GM23338 (cell line): ENCODE measurements around the gene ATL3. TPM values are rescaled to one million over a fixed set of nuclear protein-coding genes. Genes with fewer than 3 reads are reported as not detected.

Experiments
- ATAC-seq: fragments of 200-7000 bp; cut with Tn5 transposase; 3 replicates; pipeline ENCODE4 v1.9.1; 2020
- DNase-seq: peaks from one replicate; pipeline ENCODE4 v3.0.0-alpha.2; 2015; ENCODE audit warnings: low spot score
- H2AFZ ChIP-seq: fragments of 200-600 bp; sonication (generic); 2 replicates; pipeline ENCODE4 v1.8.0; 2016; ENCODE audit warnings: antibody characterized with exemption, mild to moderate bottlenecking, moderate library complexity
- H3F3A ChIP-seq: fragments of 200-600 bp; sonication (generic); replicated peaks from 2 replicates; pipeline ENCODE4 v1.8.0; 2017; ENCODE audit warnings: antibody characterized with exemption, mixed run types, low read depth
- H3K27ac ChIP-seq: fragments of 200-600 bp; sonication (generic); 2 replicates; pipeline ENCODE4 v1.6.1; 2016; ENCODE audit warnings: low read depth
- H3K27me3 ChIP-seq: fragments of 200-600 bp; sonication (generic); 2 replicates; pipeline ENCODE4 v1.8.0; 2016; ENCODE audit warnings: mild to moderate bottlenecking, mixed run types, moderate library complexity; ENCODE audit not compliant: insufficient read depth
- H3K36me3 ChIP-seq: fragments of 200-600 bp; sonication (generic); 2 replicates; pipeline ENCODE4 v1.8.0; 2016; ENCODE audit warnings: mild to moderate bottlenecking; ENCODE audit not compliant: insufficient read depth
- H3K4me1 ChIP-seq: fragments of 200-600 bp; sonication (generic); 2 replicates; pipeline ENCODE4 v1.8.0; 2016; ENCODE audit warnings: mild to moderate bottlenecking, moderate library complexity; ENCODE audit not compliant: insufficient read depth
- H3K4me2 ChIP-seq: fragments of 200-600 bp; sonication (generic); 2 replicates; pipeline ENCODE4 v1.7.1; 2017; ENCODE audit warnings: mixed run types
- H3K4me3 ChIP-seq: fragments of 200-600 bp; sonication (generic); 2 replicates; pipeline ENCODE4 v1.6.1; 2016; ENCODE audit warnings: mixed run types
- H3K79me2 ChIP-seq: fragments of 200-600 bp; sonication (generic); replicated peaks from 2 replicates; pipeline ENCODE4 v1.8.0; 2017; ENCODE audit warnings: mild to moderate bottlenecking; ENCODE audit not compliant: insufficient read depth
- H3K9me2 ChIP-seq: fragments of 200-600 bp; sonication (generic); 2 replicates; pipeline ENCODE4 v1.8.0; 2017; ENCODE audit not compliant: insufficient read depth
- H4K20me1 ChIP-seq: fragments of 200-600 bp; sonication (generic); replicated peaks from 2 replicates; pipeline ENCODE4 v1.8.0; 2017; ENCODE audit warnings: mild to moderate bottlenecking; ENCODE audit not compliant: insufficient read depth
- H3K27ac Mint-ChIP-seq: 2 replicates; pipeline ENCODE4 v1.8.0; 2020; ENCODE audit warnings: inconsistent platforms, mild to moderate bottlenecking, moderate library complexity, mixed read lengths
- H3K27me3 Mint-ChIP-seq: 3 replicates; pipeline ENCODE4 v1.8.0; 2022; ENCODE audit warnings: low read depth, mild to moderate bottlenecking, moderate library complexity, mixed read lengths, inconsistent platforms; ENCODE audit not compliant: insufficient read depth, poor library complexity
- H3K36me3 Mint-ChIP-seq: 3 replicates; pipeline ENCODE4 v1.8.0; 2021; ENCODE audit warnings: low read depth, mild to moderate bottlenecking, inconsistent platforms, moderate library complexity, mixed read lengths
- H3K4me1 Mint-ChIP-seq: 3 replicates; pipeline ENCODE4 v1.8.0; 2020; ENCODE audit warnings: mild to moderate bottlenecking, inconsistent platforms, mixed read lengths
- H3K4me3 Mint-ChIP-seq: 3 replicates; pipeline ENCODE4 v1.8.0; 2021; ENCODE audit warnings: moderate library complexity, mild to moderate bottlenecking, inconsistent platforms, mixed read lengths
- H3K9me3 Mint-ChIP-seq: 3 replicates; pipeline ENCODE4 v1.8.0; 2020; ENCODE audit warnings: moderate library complexity, mild to moderate bottlenecking, inconsistent platforms, mixed read lengths
- CREB1 ChIP-seq: fragments of 250-450 bp; sonication (Bioruptor Pico); IDR thresholded peaks from 2 replicates; pipeline ENCODE4 v1.5.0; 2020; ENCODE audit warnings: low read depth, mild to moderate bottlenecking, moderate library complexity
- EZH2 ChIP-seq: fragments of 200-600 bp; sonication (generic); IDR thresholded peaks from one replicate; pipeline ENCODE4 v1.8.0; 2017; ENCODE audit warnings: antibody characterized with exemption, mild to moderate bottlenecking, low read depth; ENCODE audit not compliant: unreplicated experiment
- EZH2phosphoT487 ChIP-seq: fragments of 200-600 bp; sonication (generic); IDR thresholded peaks from one replicate; pipeline ENCODE4 v1.8.1; 2018; ENCODE audit warnings: antibody characterized with exemption; ENCODE audit not compliant: unreplicated experiment
- JUNB ChIP-seq: IDR thresholded peaks from one replicate; pipeline ENCODE4 v1.6.1; 2016; ENCODE audit warnings: antibody characterized with exemption; ENCODE audit not compliant: unreplicated experiment
- NANOG ChIP-seq: IDR thresholded peaks from 2 replicates; pipeline ENCODE4 v1.6.1; 2016; ENCODE audit warnings: antibody characterized with exemption, borderline replicate concordance
- POLR2AphosphoS5 ChIP-seq: IDR thresholded peaks from 2 replicates; pipeline ENCODE4 v1.6.1; 2016; ENCODE audit warnings: antibody characterized with exemption, low read depth
- STAT1 ChIP-seq: IDR thresholded peaks from one replicate; pipeline ENCODE4 v1.6.1; 2016; ENCODE audit warnings: antibody characterized with exemption; ENCODE audit not compliant: unreplicated experiment
- ZNF114 ChIP-seq: fragments of 250-450 bp; sonication (Bioruptor Pico); IDR thresholded peaks from 2 replicates; pipeline ENCODE4 v1.5.0; 2020; ENCODE audit warnings: mild to moderate bottlenecking, moderate library complexity
- ZNF331 ChIP-seq: fragments of 250-450 bp; sonication (Bioruptor Pico); IDR thresholded peaks from 2 replicates; pipeline ENCODE4 v1.5.0; 2020; ENCODE audit warnings: low read depth, mild to moderate bottlenecking, moderate library complexity
- polyA plus RNA-seq: library from polyadenylated mRNA; unstranded; fragments of >200 nt; fragmentation: Nextera tagmentation; extraction: Ambion mirVana; gene quantifications from 2 replicates; pipeline ENCODE4 v1.2.1, GENCODE V29; 2016
- total RNA-seq: library from RNA; depleted of rRNA; stranded (reverse); fragments of >200 nt; shearing (Covaris generic); gene quantifications from 2 replicates; pipeline ENCODE4 v1.2.3, GENCODE V29; 2014
- TF ChIP-seq, protein P1 (sequence below), 2 experiments: fragments of 200-600 bp in 1 of 2; sonication (generic) in 1 of 2; conservative IDR thresholded peaks; 2 replicates each; pipeline versions ENCODE4 v1.5.1 to v1.6.1; 2016 to 2017; ENCODE audit warnings: antibody characterized with exemption in 2 of 2, low read depth in 2 of 2, mild to moderate bottlenecking in 2 of 2, moderate library complexity in 1 of 2
- TF ChIP-seq, protein P2 (sequence below): IDR thresholded peaks from 2 replicates; pipeline ENCODE4 v1.6.1; 2016; ENCODE audit warnings: antibody characterized with exemption
- TF ChIP-seq, protein P3 (sequence below): IDR thresholded peaks from one replicate; pipeline ENCODE4 v1.6.1; 2018; ENCODE audit warnings: antibody characterized with exemption; ENCODE audit not compliant: unreplicated experiment
- TF ChIP-seq, protein P4 (sequence below): fragments of 250-450 bp; sonication (Bioruptor Pico); IDR thresholded peaks from 2 replicates; pipeline ENCODE4 v1.5.0; 2020; ENCODE audit warnings: mild to moderate bottlenecking, moderate library complexity

Gene ATL3
- total and polyA plus RNA-seq, 2 experiments from 2014 or later, result 6.8 to 20.4 TPM

DNA sequence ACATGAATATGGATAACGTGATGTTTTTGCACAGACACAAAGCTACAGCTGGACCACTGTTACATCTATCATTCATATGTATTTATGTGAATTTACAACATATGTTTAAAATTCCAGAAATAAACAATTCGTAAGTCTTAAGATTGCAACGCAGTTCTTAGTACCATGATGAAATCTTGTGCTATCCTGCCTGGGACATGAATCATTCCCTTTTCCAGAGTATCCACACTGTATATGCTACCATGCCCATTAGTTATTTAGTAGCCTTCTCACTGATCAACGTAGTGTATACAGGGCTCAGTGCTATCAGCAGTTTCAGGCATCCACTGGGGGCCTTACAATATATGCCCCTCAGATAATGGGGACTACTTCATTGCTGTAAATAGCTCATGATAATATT, 4.3 kb downstream of the ATL3 start:
- Histone ChIP-seq H3K27me3 (no peaks in the 10 kb centered on the region), H3K4me2 (no peak overlapping the region), H3K27ac (no peak overlapping the region), H3K36me3 (no peaks in the 10 kb centered on the region), H3K9me2 (no peaks in the 10 kb centered on the region), H3K79me2 (peaks cover 85% of the 10 kb centered on the region), H2AFZ (no peak overlapping the region), H4K20me1 (peaks cover 33% of the 10 kb centered on the region), H3K4me1 (0 out of 2 replicates have a peak, but pooled peaks cover 11% of the 10 kb centered on the region), H3F3A (peaks cover 1% of the 10 kb centered on the region), H3K4me3 (no peak overlapping the region)
- H3K36me3 Mint-ChIP-seq, result no peaks in the 10 kb centered on the region; the same call in 2 of the 3 replicates
- ATAC-seq, result no peak
- H3K27ac Mint-ChIP-seq, result no peak overlapping the region
- peaks cover 2% of the 10 kb centered on the region; the same call in 2 of the 3 replicates for H3K9me3 Mint-ChIP-seq
- no peak overlapping the region for H3K4me3 Mint-ChIP-seq
- H3K27me3 Mint-ChIP-seq, result peaks cover 8% of the 10 kb centered on the region
- TF ChIP-seq, protein P1, sequence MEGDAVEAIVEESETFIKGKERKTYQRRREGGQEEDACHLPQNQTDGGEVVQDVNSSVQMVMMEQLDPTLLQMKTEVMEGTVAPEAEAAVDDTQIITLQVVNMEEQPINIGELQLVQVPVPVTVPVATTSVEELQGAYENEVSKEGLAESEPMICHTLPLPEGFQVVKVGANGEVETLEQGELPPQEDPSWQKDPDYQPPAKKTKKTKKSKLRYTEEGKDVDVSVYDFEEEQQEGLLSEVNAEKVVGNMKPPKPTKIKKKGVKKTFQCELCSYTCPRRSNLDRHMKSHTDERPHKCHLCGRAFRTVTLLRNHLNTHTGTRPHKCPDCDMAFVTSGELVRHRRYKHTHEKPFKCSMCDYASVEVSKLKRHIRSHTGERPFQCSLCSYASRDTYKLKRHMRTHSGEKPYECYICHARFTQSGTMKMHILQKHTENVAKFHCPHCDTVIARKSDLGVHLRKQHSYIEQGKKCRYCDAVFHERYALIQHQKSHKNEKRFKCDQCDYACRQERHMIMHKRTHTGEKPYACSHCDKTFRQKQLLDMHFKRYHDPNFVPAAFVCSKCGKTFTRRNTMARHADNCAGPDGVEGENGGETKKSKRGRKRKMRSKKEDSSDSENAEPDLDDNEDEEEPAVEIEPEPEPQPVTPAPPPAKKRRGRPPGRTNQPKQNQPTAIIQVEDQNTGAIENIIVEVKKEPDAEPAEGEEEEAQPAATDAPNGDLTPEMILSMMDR (conservative IDR thresholded peaks at IDR 0.05; ENCODE audit: low read depth in 2 of 2), result no peak
- no peak for TF ChIP-seq JUNB
- TF ChIP-seq, protein P2, sequence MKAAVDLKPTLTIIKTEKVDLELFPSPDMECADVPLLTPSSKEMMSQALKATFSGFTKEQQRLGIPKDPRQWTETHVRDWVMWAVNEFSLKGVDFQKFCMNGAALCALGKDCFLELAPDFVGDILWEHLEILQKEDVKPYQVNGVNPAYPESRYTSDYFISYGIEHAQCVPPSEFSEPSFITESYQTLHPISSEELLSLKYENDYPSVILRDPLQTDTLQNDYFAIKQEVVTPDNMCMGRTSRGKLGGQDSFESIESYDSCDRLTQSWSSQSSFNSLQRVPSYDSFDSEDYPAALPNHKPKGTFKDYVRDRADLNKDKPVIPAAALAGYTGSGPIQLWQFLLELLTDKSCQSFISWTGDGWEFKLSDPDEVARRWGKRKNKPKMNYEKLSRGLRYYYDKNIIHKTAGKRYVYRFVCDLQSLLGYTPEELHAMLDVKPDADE, result no peak
- TF ChIP-seq POLR2AphosphoS5, result no peak
- TF ChIP-seq CREB1, result no peak
- TF ChIP-seq NANOG, result no peak
- TF ChIP-seq, protein P3, sequence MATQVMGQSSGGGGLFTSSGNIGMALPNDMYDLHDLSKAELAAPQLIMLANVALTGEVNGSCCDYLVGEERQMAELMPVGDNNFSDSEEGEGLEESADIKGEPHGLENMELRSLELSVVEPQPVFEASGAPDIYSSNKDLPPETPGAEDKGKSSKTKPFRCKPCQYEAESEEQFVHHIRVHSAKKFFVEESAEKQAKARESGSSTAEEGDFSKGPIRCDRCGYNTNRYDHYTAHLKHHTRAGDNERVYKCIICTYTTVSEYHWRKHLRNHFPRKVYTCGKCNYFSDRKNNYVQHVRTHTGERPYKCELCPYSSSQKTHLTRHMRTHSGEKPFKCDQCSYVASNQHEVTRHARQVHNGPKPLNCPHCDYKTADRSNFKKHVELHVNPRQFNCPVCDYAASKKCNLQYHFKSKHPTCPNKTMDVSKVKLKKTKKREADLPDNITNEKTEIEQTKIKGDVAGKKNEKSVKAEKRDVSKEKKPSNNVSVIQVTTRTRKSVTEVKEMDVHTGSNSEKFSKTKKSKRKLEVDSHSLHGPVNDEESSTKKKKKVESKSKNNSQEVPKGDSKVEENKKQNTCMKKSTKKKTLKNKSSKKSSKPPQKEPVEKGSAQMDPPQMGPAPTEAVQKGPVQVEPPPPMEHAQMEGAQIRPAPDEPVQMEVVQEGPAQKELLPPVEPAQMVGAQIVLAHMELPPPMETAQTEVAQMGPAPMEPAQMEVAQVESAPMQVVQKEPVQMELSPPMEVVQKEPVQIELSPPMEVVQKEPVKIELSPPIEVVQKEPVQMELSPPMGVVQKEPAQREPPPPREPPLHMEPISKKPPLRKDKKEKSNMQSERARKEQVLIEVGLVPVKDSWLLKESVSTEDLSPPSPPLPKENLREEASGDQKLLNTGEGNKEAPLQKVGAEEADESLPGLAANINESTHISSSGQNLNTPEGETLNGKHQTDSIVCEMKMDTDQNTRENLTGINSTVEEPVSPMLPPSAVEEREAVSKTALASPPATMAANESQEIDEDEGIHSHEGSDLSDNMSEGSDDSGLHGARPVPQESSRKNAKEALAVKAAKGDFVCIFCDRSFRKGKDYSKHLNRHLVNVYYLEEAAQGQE, result no peak
- no peak for TF ChIP-seq EZH2phosphoT487
- TF ChIP-seq ZNF331 (CRISPR knock-in tag), result no peak
- no peak for TF ChIP-seq STAT1
- TF ChIP-seq, protein P4, sequence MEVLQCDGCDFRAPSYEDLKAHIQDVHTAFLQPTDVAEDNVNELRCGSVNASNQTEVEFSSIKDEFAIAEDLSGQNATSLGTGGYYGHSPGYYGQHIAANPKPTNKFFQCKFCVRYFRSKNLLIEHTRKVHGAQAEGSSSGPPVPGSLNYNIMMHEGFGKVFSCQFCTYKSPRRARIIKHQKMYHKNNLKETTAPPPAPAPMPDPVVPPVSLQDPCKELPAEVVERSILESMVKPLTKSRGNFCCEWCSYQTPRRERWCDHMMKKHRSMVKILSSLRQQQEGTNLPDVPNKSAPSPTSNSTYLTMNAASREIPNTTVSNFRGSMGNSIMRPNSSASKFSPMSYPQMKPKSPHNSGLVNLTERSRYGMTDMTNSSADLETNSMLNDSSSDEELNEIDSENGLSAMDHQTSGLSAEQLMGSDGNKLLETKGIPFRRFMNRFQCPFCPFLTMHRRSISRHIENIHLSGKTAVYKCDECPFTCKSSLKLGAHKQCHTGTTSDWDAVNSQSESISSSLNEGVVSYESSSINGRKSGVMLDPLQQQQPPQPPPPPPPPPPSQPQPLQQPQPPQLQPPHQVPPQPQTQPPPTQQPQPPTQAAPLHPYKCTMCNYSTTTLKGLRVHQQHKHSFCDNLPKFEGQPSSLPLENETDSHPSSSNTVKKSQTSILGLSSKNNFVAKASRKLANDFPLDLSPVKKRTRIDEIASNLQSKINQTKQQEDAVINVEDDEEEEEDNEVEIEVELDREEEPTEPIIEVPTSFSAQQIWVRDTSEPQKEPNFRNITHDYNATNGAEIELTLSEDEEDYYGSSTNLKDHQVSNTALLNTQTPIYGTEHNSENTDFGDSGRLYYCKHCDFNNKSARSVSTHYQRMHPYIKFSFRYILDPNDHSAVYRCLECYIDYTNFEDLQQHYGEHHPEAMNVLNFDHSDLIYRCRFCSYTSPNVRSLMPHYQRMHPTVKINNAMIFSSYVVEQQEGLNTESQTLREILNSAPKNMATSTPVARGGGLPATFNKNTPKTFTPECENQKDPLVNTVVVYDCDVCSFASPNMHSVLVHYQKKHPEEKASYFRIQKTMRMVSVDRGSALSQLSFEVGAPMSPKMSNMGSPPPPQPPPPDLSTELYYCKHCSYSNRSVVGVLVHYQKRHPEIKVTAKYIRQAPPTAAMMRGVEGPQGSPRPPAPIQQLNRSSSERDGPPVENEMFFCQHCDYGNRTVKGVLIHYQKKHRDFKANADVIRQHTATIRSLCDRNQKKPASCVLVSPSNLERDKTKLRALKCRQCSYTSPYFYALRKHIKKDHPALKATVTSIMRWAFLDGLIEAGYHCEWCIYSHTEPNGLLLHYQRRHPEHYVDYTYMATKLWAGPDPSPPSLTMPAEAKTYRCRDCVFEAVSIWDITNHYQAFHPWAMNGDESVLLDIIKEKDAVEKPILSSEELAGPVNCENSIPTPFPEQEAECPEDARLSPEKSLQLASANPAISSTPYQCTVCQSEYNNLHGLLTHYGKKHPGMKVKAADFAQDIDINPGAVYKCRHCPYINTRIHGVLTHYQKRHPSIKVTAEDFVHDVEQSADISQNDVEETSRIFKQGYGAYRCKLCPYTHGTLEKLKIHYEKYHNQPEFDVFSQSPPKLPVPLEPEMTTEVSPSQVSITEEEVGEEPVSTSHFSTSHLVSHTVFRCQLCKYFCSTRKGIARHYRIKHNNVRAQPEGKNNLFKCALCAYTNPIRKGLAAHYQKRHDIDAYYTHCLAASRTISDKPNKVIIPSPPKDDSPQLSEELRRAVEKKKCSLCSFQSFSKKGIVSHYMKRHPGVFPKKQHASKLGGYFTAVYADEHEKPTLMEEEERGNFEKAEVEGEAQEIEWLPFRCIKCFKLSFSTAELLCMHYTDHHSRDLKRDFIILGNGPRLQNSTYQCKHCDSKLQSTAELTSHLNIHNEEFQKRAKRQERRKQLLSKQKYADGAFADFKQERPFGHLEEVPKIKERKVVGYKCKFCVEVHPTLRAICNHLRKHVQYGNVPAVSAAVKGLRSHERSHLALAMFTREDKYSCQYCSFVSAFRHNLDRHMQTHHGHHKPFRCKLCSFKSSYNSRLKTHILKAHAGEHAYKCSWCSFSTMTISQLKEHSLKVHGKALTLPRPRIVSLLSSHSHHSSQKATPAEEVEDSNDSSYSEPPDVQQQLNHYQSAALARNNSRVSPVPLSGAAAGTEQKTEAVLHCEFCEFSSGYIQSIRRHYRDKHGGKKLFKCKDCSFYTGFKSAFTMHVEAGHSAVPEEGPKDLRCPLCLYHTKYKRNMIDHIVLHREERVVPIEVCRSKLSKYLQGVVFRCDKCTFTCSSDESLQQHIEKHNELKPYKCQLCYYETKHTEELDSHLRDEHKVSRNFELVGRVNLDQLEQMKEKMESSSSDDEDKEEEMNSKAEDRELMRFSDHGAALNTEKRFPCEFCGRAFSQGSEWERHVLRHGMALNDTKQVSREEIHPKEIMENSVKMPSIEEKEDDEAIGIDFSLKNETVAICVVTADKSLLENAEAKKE (CRISPR knock-in tag), result no peak
- no peak for TF ChIP-seq EZH2
- TF ChIP-seq ZNF114, result no peak
- H3K4me1 Mint-ChIP-seq, result peaks cover 15% of the 10 kb centered on the region
- no peak for DNase-seq
